Stimulated activated CD4-positive, alpha-beta T cell treated with anti-CD3 and anti-CD28 coated beads, Interleukin-12 subunit alpha, Interleukin-12 subunit beta, amount 100 ng/mL, for 4 hours (primary cell): ENCODE results near the gene USP49.

ENCODE experiments used
- DNase-seq: peaks from one replicate; pipeline ENCODE4 v3.0.0-alpha.2; 2020

The USP49 gene

GRCh38 chr6:41748542-41748941 lies 146.6 kb downstream of the USP49 start:
- DNase-seq, result no peak

- no peak for DNase-seq
These were observed 147.1 kb downstream of the USP49 start for GRCh38 chr6:41748102-41748477.

- no peak for DNase-seq
These were observed 147.7 kb downstream of the USP49 start, which contains the start of gene PGC for GRCh38 chr6:41747256-41748101. Gene PGC, minus strand, starts transcription at chr6:41747397. Its CDS starts 63 bp downstream, at chr6:41747334.

DNA sequence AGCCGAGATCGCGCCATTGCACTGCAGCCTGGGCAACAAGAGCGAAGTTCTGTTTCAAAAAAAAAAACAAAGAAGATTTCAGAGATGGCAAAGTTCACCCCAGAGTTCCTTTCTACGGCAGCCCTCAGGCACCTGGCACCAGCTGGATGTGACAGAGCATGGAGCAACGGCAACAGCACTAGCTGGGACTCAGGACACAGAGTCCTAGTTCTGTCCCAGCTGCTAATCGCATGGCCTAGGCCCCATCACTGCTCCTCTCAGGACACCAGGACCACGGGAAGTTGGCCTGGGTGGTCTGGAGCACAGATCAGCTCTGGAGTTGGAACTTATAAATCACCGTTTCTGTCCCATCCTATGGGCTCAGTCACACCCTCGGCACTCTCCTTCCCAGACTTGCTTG lies 149.1 kb downstream of the USP49 start:
- DNase-seq, result no peak

- DNase-seq, result no peak
These were observed 150.9 kb downstream of the USP49 start for GRCh38 chr6:41744236-41744787.

DNA sequence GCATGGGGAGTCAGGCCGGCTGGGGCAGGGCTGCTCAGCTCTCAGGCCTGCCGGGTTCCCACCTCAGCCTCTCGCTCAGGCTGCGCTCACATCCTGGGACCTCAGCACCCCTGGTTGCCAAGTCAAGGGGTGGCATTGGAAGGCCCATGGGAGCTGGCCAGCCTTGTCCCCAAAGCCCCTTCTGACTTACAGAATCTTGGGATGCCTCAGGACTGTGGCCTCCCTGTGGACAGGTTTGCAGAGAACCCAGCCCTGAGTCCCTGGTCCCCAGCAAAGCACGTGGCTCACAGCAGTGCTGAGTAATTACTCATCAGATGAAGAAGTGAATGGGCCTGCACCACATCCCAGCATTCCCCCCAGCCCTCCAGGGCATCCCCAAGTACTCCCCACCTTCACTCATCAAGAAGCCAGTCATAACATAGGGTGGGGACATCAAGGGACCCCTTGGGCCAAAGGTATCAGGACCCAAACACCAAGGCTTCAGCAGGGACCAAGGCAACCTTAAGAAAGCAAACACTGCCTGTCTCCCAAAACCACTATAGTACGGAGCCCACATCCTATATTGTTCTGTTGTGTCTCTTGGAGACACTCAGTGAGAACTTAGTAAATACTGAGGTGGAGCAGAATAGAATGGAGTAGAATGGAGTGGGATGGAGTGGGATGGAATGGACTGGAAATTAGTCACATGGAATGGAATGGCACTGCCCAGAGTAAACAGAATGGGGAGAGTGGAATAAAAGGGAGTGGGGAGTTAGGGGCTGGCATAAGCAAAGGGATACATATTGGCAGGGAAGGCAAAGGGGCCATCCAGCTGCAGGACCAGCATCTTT lies 151.6 kb downstream of the USP49 start:
- no peak for DNase-seq

DNA sequence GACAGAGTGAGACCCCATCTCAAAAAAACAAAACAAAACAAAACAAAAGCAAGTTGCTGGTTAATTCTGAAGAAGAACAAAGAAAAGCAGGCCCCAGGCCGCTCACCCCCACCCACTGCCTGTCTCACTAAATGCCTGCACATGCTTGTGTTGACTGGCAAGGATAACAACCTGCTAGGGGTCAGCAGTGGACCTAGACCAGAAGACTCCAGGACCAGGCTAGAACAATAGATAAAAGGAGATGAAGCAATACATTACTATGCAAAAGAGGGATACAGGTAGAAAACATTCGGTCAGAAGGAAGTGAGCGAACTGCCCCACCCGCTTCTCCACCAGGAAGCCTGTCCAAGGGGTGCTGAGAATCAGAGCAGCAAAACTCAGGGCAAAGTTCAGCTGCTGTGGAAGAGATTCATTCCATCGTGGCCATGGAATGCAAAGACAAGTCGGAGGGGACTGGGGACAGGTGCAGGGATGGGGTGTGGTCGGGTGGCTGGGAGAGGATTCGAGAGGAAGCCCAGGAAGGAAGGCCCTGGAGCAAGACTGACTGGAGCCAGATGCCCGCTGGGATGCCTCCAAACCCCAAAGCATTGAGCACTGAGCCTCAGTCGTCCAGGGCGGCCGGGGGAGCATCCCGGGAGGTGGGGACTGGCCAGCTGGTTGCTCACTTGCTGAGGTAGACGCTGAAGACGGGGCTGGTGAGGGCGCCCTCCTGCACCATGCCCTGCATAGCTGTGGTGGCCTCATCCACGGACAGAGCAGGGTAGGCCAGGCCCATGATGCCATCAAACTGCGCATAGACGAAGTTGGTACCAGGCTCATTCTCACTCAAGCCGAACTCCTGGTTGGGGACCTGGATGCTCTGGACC lies 153.3 kb downstream of the USP49 start:
- no peak for DNase-seq

GRCh38 chr6:41740366-41741162 lies 154.6 kb downstream of the USP49 start:
- no peak for DNase-seq
